ENCODE results near the gene PAX6.

DNA sequence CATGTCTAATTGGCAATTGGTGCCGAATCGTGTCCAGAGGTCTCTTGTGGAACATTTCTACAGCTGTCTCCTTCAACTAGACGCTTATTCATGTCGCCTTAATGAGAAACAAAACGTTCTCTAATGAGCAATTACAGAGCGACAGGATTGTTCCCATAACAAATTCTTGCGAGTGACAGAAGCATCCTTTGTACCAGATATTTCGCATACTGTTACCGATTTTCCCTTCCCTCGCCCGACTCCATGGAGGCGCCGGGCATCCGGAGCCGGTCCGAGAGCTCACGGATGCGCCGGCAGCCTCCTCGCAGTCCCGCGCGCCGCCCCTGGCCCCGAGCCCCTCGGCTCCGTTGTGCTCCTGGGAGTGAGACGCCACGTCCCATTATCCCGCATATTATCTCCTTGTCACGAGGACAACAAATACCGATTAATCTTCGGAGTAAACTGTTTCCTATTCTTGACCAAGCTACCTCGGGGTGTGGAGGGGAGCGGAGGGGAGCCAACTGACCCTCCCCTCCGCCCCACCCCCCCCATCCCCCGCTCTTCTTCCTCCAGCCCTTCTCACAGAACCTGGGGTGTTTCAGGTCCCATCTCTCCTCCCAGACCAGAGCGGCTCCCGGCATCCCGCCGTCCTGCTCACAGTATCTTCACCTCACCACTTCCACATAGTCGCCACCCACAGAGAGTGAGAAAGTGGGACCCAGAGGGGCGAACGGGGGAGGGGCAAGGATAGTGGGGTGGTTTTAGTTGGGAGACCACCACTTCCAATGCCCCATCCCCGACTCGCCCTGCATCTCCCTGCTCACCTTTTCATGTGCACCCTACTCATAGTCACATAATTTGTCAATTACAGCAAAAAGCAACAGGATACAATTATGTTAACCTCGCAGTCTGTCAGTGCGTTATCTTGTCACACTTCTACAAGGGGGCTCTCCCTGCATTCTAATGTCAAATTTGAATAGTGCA is 11.4 kb downstream of the PAX6 start:
- TF ChIP-seq CTCF (optimal IDR thresholded peaks at IDR 0.05 in 1 of 3, IDR thresholded peaks at IDR 0.05 in 1 of 3, conservative IDR thresholded peaks at IDR 0.05 in 1 of 3; ENCODE audit: extremely low read depth in 1 of 3, insufficient read depth in 2 of 3, low read length in 3 of 3), result no peak
- TF ChIP-seq EZH2 (IDR thresholded peaks at IDR 0.05; ENCODE audit: low read length), result peak; percentile 89

Data from keratinocyte (primary cell).